ENCODE results near the gene TRABD.

The TRABD gene

DNA sequence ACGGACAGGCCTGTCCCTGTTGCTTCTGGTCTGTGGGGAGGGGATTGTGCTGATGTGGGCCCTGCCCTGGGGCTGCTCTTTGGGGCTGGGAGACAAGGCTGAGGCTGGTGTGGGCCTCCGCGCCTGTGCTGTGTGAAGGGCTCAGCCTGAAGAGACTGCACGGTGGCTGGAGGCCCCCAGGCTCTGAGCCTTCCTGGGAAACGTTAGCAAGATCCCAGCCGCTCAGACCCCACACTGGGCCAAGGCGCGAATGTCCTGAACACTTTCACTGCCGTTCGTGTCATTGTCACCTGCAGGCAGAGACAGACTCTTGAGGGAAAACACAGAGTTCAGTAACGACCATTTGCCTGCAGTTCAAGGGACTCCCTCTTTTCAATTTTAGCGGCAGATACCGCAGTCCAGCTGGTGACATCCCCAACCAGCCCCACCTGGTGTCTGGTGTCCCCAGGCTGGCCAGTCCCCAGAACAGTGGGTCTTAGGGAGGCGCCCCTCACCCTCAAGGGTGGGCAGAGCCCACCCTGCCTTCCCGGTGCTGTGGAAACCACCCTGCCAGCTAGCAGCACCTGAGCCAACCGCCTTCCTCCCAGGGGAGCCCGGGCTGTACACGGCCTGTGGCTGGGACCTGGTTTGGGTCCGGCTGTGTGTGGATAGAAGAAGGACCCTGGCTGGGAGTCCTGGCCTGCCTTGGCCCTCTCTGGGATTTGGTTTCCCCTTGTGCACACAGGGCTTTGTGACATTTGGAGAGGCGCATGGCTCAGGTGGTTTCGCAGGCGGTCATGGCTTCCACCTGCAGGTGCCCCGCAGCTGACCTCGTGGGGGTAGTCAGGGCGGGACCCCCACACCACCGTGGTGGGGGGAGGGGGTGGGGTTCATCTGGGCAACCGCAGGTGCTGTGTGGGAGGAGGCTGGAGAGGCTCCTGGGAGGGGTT, 9.5 kb upstream of the TRABD start:
- no peak for DNase-seq

DNA sequence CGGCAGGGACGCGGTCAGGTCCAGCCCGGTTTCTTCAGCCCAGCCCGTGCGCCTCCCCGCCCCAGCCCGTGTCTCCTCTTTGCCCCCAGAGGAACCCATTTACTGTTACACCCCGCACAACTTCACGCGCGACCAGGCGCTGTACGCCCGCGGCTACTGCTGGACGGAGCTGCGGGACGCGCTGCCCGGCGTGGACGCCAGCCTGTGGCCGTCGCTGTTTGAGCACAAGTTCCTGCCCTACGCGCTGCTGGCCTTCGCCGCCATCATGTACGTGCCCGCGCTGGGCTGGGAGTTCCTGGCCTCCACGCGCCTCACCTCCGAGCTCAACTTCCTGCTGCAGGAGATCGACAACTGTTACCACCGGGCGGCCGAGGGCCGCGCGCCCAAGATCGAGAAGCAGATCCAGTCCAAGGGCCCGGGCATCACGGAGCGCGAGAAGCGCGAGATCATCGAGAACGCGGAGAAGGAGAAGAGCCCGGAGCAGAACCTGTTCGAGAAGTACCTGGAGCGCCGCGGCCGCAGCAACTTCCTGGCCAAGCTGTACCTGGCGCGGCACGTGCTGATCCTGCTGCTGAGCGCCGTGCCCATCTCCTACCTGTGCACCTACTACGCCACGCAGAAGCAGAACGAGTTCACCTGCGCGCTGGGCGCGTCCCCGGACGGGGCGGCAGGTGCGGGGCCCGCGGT, 8.7 kb upstream of the TRABD start:
- no peak for DNase-seq

DNA sequence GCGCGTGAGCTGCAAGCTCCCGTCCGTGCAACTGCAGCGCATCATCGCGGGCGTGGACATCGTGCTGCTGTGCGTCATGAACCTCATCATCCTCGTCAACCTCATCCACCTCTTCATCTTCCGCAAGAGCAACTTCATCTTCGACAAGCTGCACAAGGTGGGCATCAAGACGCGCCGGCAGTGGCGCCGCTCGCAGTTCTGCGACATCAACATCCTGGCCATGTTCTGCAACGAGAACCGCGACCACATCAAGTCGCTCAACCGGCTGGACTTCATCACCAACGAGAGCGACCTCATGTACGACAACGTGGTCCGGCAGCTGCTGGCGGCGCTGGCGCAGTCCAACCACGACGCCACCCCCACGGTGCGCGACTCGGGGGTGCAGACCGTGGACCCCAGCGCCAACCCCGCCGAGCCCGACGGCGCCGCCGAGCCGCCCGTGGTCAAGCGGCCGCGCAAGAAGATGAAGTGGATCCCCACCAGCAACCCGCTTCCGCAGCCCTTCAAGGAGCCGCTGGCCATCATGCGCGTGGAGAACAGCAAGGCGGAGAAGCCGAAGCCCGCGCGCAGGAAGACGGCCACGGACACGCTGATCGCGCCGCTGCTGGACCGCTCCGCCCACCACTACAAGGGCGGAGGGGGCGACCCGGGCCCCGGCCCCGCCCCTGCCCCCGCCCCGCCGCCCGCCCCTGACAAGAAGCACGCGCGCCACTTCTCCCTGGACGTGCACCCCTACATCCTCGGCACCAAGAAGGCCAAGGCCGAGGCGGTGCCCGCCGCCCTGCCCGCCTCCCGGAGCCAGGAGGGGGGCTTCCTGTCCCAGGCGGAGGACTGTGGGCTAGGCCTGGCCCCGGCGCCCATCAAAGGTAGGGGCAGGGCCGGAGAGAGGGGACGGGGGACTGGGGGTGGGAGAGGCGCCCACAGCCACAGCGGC, 7.9 kb upstream of the TRABD start:
- DNase-seq: no peak

- no peak for DNase-seq
These were observed 7.2 kb upstream of the TRABD start for GRCh38 chr22:50178471-50178864.

DNA sequence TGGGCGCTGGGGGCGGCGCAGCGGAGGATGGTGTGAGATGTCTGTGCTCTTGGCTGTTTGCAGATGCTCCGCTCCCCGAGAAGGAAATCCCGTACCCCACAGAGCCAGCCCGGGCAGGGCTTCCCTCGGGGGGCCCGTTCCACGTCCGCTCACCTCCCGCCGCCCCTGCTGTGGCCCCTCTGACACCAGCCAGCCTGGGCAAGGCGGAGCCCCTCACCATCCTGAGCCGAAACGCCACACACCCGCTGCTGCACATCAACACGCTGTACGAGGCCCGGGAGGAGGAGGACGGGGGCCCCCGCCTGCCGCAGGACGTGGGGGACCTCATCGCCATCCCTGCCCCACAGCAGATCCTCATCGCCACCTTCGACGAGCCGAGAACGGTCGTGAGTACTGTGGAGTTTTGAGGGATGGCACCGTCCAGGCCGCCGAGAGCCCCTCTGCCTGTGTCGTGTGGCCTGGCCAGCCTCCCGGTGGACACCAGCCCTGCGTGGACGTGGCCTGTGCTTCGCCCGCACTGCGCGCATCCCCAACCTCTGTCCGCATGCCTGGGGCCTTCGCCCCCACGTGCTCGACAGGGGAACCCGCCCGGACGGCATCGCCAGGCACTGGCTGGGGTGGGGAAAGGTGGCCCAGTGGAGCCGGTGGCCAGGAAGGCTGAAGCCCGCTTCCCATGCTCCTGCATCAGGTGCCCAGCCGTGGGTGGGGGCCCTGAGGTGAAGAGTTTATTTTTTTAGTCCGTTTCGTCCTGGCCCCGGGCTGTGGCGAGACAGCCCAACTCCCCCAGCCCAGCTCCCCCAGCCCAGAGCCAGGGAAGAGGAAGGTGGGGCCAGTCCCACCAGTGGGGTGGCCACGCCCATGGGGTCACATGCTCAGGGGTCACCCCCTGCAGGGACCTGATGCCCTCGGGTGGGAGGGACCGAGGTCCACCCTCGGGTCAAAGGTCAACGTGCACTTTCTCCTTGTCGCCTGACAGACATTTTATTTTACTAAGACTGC, 6.5 kb upstream of the TRABD start:
- no peak for DNase-seq

DNA sequence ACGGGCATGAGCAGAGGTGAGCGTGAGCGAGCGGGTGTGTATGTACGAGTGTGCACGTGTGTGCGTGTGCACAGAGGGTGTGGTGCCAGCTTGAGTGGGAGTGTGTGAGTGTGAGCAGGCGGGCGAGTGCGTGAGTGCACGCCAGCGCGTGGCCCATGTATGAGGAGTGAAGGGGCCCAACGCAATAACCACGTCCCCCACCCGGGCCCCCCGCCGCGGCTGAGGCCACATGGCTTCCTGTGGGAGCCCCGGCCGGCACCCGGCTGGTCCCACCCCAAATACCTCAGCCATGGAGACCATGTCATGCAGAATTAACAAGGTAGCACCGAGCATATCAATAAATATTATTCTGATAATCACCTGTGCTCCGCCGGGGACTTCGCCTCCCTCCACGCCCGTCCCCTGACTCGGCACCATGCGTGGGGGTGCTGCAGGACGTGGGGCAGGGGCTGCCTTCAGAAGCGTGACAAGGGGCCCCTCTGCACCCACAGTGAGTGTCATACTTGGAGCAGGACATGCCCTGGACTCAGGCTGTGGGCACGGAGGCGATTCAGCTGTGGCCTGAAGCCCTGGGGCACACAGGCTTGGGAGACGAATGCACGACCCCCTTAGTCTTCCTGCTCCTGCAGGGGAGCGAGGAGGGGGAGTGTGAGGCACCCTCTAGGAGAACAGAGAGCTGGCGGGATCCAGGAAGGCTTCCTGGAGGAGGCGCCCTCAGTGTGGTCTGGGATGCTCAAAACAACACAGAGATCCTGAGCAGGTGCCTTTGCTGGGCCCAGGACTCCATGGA, 5.6 kb upstream of the TRABD start:
- DNase-seq: no peak

- no peak for DNase-seq
These were observed 4.8 kb upstream of the TRABD start for GRCh38 chr22:50180727-50181521.

DNA sequence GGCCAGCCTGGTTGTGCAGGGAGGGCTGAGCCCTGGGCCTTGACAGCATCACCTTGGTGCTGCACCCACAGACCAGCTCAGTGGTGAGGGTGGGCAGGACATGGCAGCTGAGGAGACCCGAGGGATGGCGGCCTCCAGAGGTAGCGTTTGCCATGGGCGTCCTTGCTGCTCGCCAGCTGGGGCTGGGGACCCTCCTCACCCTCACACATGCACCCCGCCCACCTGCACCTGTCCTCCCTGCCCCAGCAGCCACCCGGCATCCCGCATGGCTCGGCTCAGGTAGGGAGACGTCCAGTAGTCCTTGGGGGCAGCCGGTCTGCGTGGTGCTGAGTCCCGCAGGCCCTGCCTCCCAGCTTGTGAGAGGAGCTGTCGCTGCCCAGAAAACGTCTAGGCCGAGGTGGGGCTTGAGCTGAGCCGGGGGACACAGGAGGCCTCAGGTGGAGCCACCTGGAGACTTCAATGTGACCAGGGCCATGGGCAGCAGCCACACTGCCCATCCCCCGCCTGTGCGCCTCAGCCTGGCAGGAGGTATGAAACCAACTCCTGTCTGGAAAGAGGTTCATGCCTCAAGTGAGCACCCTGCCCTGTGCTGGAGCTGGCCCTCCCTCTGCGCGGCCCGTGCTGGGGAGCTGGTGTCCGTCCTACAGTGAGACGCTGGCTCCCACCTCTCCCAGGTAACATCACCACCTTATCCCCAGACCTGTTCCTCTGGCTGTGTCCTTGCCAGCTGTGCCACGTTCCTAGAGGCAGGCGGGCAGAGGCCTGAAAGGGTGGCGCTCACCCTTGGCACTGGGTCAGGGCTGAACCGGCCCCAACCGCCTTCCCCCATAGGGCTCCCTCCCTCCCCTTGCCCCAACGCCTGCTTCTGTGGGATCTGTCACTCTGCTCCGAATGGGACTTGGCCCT, 3.3 kb upstream of the TRABD start:
- DNase-seq: no peak

GRCh38 chr22:50183141-50183971, 2.4 kb upstream of the TRABD start:
- no peak for DNase-seq

GRCh38 chr22:50184004-50184901, 1.5 kb upstream of the TRABD start:
- no peak for DNase-seq

GRCh38 chr22:50184902-50185374, 775 bp upstream of the TRABD start:
- DNase-seq: no peak

DNA sequence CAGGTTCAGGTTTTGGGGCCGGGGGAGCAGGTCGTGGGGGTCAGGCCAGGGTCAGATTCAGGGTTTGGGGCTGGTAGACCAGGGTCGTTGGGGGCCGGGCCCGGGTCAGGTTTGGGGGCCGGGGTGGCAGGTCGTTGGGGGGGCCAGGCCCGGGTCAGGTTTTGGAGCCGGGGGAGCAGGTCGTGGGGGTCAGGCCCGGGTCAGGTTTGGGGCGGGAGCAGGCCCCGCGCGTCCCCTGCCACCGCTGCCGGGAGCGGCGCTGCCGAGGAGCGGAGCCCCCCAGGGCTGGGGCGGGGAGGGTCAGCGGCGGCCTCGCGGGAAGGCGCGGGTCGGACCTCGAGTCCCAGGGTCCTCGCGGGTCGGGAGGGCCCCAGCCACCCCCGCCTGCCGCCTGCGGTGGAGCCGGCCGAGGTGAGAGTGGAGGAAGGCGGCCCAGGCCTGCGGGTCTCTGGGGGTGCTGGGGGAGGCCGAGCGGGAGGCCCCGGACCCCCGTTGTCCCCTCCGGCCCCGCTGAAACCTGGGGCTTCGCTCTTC, 535 bp downstream of the TRABD start:
- no peak for DNase-seq

GRCh38 chr22:50186761-50187523, 1.2 kb downstream of the TRABD start:
- no peak for DNase-seq

DNA sequence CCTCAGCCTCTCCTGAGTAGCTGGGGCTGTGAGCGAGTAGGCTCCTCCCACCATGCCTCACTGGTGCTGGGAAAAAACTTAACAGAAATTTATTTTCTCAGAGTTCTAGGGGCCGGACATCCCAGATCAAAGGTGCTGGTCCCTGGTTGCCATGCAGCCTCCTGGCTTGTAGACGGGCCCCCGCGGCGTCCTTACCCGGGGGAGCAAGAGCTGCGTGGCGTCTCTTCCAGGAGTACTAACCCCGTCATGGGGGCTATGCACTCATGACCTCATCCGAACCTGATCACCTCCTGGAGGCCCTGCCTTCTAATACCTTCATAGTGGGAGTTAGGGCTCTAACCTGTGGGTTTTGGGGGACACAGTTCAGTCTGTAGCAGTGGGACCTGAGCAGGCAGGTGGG, 2.6 kb downstream of the TRABD start:
- no peak for DNase-seq

DNA sequence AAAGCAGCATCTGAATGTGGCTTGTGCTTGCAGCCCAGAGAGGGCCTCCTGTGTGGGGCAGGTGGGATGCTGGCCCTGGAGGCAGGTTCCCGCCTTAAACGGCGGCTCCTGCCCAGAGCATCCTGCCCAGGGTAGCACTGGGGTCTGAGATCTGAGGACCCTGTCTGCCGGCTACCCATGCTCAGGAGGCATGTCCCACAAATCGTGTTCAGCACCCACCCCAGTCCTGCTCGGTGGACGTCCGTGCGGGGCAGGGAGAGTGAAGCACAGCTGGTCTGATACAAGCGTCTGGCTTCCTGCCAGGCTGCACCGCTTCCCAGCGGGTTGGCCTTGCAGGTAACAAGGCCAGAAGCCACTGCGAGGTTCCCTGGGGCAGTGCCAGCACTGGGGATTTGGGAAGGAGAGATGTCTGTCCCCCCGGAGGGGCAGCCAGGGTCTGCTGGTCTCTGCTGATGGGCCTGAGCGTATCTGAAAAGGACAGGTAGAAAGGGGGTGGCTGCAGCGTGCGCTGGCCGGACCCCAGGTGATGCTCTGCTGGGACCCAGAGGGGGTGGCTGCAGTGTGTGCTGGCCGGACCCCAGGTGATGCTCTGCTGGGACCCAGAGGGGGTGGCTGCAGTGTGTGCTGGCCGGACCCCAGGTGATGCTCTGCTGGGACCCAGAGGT, 3.6 kb downstream of the TRABD start:
- no peak for DNase-seq
